Muscle layer of duodenum (tissue), 2 donors: ENCODE data around the gene DPP6.

Source experiments
- H3K27ac ChIP-seq: one replicate; pipeline ENCODE4 v1.7.0; 2013; ENCODE audit warnings: mild to moderate bottlenecking, low read length
- H3K27me3 ChIP-seq: one replicate; pipeline ENCODE4 v1.7.0; 2013; ENCODE audit warnings: low read depth, mild to moderate bottlenecking, control low read depth, low read length
- H3K36me3 ChIP-seq, 2 donors: one replicate each; pipeline ENCODE4 v1.7.0; 2013; ENCODE audit warnings: low read length in 2 of 2, control low read depth in 1 of 2, mild to moderate bottlenecking in 1 of 2; ENCODE audit not compliant: insufficient read depth in 2 of 2, control insufficient read depth in 1 of 2
- H3K4me1 ChIP-seq, 2 donors: one replicate each; pipeline ENCODE4 v1.7.0; 2013; ENCODE audit warnings: low read length in 2 of 2, mild to moderate bottlenecking in 2 of 2, control low read depth in 1 of 2, moderate library complexity in 1 of 2; ENCODE audit not compliant: insufficient read depth in 2 of 2, control insufficient read depth in 1 of 2
- H3K4me3 ChIP-seq, 2 donors: one replicate each; pipeline ENCODE4 v1.7.0; 2013; ENCODE audit warnings: low read length in 2 of 2, low read depth in 1 of 2, mild to moderate bottlenecking in 1 of 2
- H3K9me3 ChIP-seq, 2 donors: one replicate each; pipeline ENCODE4 v1.7.0; 2013; ENCODE audit warnings: low read length in 2 of 2, control low read depth in 1 of 2, mild to moderate bottlenecking in 1 of 2; ENCODE audit not compliant: control insufficient read depth in 1 of 2
- donor health status: healthy.

Gene DPP6

DNA sequence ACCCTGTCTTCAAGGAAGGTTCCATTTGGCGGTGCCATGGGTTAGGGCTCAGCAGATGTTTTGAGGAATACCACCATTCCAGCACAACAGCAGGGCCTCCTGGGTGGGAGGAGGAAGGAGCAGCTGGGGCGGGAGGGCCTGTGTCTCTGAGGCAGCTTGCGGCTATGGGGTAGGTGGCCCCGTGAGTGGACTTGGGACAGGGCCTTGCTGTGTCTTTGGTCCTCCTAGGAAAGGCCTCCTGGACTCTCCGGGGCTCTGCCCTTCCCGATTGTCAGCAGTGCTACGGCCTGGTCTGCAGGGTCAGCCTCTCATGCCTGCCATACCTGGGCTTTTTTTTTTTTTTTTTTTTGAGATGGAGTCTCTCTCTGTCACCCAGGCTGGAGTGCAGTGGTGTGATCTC lies 854.0 kb downstream of the DPP6 start:
- no peaks in the 10 kb centered on the region for H3K27me3 ChIP-seq
- H3K27ac ChIP-seq: no peak overlapping the region
- H3K36me3 ChIP-seq: no peaks in the 10 kb centered on the region
- no peak overlapping the region for H3K4me3 ChIP-seq
- no peaks in the 10 kb centered on the region for H3K4me1 ChIP-seq
- peaks cover 0 to 7% of the 10 kb centered on the region in 2 donors for H3K9me3 ChIP-seq

DNA sequence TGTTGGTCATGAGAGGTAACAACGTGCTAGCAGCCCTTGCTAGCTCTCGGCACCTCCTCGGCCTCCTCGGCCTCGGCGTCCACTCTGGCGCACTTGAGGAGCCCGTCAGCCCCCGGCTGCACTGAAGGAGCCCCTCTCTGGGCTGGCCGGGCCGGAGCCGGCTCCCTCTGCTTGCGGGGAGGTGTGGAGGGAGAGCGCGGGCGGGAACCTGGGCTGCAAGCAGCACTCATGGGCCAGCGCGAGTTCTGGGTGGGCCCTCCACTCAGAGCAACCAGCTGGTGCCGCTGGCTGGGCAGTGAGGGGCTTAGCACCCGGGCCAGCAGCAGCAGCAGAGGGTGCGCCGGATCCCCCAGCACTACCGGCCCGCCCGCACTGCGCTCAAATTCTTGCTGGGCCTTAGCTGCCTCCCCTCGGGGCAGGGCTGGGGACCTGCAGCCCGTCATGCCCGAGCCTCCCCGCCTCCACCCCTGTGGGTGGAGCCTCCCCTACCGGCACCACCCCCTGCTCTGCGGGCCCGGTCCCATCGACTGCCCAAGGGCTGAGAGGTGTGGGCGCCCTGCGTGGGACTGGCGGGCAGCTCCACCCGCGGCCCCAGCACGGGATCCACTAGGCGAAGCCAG lies 854.6 kb downstream of the DPP6 start:
- H3K27ac ChIP-seq: no peak overlapping the region
- peaks cover 0 to 8% of the 10 kb centered on the region in 2 donors for H3K9me3 ChIP-seq
- H3K4me1 ChIP-seq: no peaks in the 10 kb centered on the region
- H3K4me3 ChIP-seq: no peak overlapping the region
- H3K27me3 ChIP-seq: no peaks in the 10 kb centered on the region
- no peaks in the 10 kb centered on the region for H3K36me3 ChIP-seq

DNA sequence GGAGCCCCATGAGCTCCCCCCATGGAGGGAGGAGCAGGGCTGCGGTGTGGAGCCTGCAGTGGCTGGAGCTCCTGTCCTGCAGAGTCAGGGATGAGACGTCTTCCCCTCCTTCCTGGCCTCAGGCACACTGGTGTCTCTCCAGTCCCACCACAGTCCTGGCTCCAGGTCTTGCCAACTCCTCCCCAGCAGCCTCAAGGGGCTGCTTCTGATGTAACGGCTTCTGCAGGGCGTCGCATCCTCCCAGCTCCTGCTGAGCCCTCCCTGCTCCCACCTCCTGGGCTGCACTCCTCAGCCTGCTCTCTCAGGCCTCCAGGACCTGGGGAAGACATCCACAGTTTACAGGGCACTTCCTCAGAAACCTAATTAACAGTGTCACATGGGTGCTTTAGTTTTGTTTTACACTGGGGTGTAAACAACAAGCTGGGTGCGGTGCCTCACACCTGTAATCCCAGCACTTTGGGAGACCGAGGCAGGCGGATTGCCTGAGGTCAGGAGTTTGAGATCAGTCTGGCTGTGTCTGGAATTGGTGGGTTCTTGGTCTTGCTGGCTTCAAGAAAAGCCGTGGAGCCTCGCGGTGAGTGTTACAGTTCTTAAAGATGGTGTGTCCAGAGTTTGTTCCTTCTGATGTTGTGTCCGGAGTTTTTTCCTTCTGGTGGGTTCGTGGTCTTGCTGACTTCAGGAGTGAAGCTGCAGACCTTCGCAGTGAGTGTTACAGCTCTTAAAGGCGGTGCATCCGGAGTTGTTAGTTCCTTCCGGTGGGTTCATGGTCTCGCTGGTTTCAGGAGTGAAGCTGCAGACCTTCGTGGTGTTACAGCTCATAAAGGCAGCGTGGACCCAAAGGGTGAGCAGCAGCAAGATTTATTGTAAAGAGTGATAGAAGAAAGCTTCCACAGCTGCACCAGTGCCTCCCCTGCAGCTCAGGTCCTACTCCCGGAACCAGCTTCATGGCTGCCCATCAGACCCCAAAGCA lies 855.7 kb downstream of the DPP6 start:
- no peaks in the 10 kb centered on the region for H3K4me1 ChIP-seq
- no peaks in the 10 kb centered on the region for H3K27me3 ChIP-seq
- H3K4me3 ChIP-seq: no peak overlapping the region
- H3K36me3 ChIP-seq: no peaks in the 10 kb centered on the region
- H3K9me3 ChIP-seq: peaks cover 0 to 8% of the 10 kb centered on the region in 2 donors
- no peak overlapping the region for H3K27ac ChIP-seq

DNA sequence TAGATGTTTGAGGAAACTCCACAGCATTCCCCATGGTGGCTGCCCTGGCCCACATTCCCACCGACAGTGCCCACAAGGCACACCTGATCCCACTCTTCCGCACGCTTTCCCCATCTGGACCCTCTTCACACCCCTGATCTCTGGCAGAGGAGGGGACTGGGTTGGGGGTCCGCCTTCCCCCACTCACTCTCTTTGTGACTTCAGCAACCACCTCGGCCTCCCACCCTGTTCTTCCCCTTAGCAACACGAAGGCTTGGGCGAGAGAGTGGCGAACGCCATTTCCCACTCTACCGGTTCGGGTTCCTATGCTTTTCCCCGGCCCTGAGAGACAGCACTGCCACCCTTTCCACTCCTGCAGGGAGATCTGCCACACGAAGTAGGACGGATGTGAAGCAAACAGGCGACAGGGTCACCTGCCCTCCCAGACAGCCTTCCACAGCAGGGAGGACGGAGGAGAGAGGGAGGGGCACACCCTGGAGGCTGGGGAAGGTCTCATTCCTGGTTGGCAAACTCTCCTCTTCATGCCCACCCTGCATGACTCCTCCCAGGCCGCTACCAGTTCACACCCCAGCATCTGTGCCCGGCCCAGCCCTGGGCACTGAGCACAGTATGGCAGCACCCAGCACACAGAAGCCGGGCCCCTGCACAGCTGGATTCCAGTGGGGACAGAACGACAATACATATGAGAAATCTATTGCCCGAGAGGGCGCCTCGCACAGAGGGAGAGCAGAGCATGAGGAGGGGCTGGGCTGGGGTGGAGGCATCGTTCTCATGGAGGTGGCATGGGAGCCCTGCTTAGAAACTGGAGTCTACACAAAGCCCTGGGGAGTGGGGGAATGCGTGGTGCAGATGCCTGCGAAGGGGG lies 857.3 kb downstream of the DPP6 start:
- H3K36me3 ChIP-seq: no peaks in the 10 kb centered on the region
- peaks cover 5% of the 10 kb centered on the region for H3K27me3 ChIP-seq
- H3K4me1 ChIP-seq: peaks cover 0 to 7% of the 10 kb centered on the region in 2 donors
- peaks cover 0 to 8% of the 10 kb centered on the region in 2 donors for H3K9me3 ChIP-seq
- no peak overlapping the region for H3K4me3 ChIP-seq
- no peak overlapping the region for H3K27ac ChIP-seq

DNA sequence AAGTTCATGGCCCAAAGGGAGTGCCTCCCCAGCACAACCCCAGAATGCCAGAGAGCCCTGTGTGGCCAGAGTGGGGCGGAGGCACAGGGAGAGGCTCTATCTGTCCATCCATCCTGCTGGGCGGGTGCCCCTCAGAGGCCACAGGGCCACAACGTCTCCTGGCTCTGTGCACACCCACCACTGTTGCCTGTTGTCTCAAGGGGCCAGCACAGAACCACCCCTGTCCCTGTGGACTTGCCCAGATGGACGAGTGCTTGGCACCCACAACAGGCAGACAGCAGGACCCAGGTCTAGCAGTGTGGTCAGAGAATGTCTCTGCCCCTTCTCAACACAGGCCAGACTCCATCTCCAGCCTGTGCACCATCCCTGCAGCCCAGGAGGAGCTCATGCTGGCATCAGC lies 857.9 kb downstream of the DPP6 start:
- Histone ChIP-seq H3K27ac (no peak overlapping the region), H3K4me1 (peaks cover 0 to 8% of the 10 kb centered on the region in 2 donors), H3K27me3 (peaks cover 6% of the 10 kb centered on the region), H3K4me3 (no peak overlapping the region), H3K36me3 (no peaks in the 10 kb centered on the region), H3K9me3 (peaks cover 0 to 8% of the 10 kb centered on the region in 2 donors)

DNA sequence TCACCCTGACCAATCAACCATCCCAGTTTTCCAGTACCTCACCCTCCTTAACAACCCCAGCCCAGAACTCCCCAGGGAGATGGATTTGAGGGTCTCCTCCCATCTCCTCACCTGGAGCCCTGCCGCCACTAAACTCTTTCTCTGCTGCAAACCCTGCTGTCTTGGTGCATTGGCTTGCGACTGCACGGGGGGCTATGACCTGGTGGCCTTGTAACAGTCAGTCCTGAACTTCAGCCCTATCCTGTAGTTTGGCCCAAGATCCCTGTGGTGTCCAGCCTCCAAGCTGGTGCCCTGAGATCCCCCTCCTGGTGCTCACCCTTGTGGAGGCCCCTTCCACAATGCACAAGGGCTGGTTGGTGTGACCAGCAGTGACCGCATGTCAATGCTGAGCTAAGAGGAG lies 858.8 kb downstream of the DPP6 start:
- H3K4me3 ChIP-seq: no peak overlapping the region
- no peak overlapping the region for H3K27ac ChIP-seq
- H3K4me1 ChIP-seq: peaks cover 0 to 8% of the 10 kb centered on the region in 2 donors
- H3K36me3 ChIP-seq: no peaks in the 10 kb centered on the region
- H3K27me3 ChIP-seq: peaks cover 6% of the 10 kb centered on the region
- H3K9me3 ChIP-seq: peaks cover 0 to 8% of the 10 kb centered on the region in 2 donors

DNA sequence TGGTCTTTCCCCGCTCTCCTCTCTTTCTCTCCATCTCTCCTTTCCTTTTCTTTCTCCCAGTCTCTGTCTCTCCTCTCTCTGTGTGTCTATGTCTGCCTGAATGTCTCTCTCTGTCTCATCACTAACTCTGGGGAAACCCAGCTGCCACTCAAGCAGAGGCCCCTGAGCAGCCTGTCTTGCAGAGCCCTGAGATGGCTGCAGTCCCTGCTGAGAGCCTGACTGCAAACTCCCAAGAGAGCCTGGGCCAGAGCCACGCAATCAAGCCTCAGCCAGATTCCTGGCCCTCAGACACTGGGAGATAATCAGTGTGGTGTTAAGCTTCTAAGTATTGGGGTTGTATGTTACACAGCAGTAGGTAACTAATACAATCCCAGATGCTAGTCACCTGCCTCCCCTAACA lies 859.2 kb downstream of the DPP6 start:
- H3K27ac ChIP-seq: no peak overlapping the region
- peaks cover 0 to 8% of the 10 kb centered on the region in 2 donors for H3K4me1 ChIP-seq
- no peaks in the 10 kb centered on the region for H3K36me3 ChIP-seq
- peaks cover 6% of the 10 kb centered on the region for H3K27me3 ChIP-seq
- H3K9me3 ChIP-seq: peaks cover 0 to 8% of the 10 kb centered on the region in 2 donors
- H3K4me3 ChIP-seq: no peak overlapping the region

DNA sequence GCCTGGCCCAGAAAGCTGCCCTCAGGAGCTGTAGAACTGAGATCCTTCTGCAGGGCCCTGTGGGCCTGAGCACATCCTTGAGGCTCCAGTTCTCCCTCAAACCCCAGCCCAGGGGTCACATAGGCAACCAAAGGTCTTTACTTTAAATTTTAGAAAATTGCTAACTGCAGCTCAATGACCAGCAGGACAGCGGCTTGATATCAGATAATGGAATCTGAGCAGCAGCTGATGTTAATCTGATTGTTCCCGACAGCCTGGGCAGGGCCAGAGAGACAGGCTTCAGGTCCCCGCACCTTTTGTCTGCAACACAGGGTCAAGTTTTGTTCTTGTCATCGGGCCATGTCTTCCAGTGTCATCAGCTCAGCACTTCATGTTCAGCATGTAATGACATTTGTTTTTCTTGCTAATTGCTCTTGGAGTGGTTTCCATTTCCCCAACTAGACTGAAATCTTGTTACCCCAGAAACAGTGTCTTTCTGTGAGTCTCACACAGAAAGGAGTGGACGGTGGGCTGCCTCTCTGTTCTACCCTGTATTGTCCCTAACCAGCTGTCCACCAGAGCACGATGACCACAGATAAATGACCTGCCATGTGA lies 859.8 kb downstream of the DPP6 start:
- Histone ChIP-seq H3K4me3 (no peak overlapping the region), H3K4me1 (peaks cover 0 to 8% of the 10 kb centered on the region in 2 donors), H3K27me3 (peaks cover 6% of the 10 kb centered on the region), H3K9me3 (peaks cover 0 to 8% of the 10 kb centered on the region in 2 donors), H3K36me3 (no peaks in the 10 kb centered on the region), H3K27ac (no peak overlapping the region)

DNA sequence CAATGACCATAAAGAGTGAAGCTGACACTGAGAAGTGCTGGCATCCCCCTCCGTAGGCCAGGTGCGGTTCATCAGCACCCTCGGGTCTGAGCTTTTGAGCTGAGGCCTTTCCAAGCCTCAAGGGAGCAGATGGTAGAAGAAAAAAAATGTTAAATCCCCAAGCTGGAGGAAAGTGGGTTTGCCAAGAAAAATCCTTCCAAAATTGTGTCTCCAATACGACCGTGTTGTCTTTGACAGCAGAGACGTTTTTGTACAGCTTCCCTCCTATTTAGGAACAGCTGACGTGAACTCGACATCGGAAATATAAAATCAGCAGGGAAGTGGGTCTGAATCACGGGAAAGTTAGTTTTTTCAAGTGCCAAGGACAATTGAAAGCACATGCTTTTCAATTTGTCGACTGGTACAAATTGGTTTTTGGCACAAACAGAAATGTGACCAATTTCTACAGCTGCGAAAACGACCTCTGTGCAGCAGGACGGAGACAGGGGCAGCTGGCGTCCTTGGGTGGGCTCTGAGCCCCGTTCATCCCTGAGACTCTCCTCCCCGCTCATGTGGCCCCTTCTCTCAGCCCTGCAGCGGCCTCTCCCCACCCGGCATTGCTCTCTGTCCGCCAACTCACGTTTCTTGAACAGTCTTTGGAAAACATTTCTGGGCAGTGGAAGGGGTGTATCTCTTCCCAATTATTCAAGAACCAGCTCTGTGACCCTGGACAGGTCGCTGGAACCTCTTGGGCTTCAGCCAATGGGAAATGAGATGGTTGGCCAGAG lies 860.9 kb downstream of the DPP6 start:
- Histone ChIP-seq H3K4me1 (peaks cover 0 to 8% of the 10 kb centered on the region in 2 donors), H3K27me3 (peaks cover 6% of the 10 kb centered on the region), H3K9me3 (peaks cover 0 to 8% of the 10 kb centered on the region in 2 donors), H3K27ac (no peak overlapping the region), H3K36me3 (no peaks in the 10 kb centered on the region), H3K4me3 (no peak overlapping the region)

DNA sequence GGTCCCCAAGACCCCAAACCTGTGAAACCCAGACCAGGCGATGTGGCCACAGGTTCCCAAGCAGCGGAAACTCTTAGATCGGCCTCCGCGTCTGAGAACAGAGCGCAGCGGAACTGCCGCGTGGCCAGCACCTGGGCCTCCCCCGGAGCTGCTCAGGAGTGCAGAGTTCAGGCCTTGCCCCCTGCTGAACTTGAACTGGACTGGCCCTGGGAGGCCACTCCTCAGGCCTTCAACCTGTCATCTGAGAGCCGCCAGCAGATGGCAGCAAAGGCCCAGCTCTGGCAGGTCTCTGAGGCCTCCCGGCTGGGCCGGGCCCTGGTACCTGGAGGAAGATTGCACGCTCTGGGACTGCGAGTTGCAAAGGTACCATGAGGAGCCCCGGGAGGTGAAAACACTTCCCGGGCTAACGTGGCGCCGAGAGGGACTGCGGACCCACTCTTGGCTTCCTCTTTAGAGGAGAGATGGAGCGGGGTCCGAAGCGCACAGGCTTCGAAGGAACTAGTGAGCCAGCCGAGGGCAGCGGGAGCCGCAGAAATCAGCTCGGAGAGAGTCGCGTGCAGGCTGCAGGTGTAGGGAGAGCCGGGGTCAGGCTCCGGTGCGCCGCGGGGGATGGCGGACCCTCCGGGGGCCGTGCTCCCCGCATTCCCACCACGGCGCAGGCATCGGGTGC lies 861.6 kb downstream of the DPP6 start:
- Histone ChIP-seq H3K27me3 (peaks cover 6% of the 10 kb centered on the region), H3K27ac (no peak overlapping the region), H3K4me1 (peaks cover 0 to 8% of the 10 kb centered on the region in 2 donors), H3K4me3 (peak overlapping the region; percentile 56 to 63), H3K9me3 (peaks cover 0 to 8% of the 10 kb centered on the region in 2 donors), H3K36me3 (no peaks in the 10 kb centered on the region)
